ENCODE measurements around the gene PPFIA1.

Gene PPFIA1

DNA sequence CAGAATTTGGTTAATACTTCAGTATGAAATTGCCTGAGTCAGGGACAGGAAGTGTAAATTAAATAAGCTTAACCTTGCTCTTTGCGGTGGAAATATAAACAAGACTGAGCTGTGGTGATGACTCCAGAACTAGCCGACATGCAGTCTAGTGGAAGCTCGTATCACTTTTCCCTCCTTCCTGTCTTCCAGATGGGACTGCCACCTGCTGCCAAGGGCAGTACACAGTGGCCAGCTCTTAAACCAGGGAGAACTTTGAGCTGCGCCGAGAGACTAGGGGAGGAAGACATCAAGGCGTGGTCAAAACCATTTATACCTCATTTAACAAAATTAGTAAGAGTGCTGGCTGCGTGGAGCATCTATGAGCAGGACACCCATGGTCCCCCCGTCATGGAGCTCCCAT is 96.6 kb downstream of the PPFIA1 start:
- H4K91ac ChIP-seq (ENCODE audit: low read length): no peak overlapping the region
- H3K14ac ChIP-seq (ENCODE audit: low read length in 2 of 2): no peak overlapping the region
- H2BK5ac ChIP-seq (ENCODE audit: low read depth, low read length, poor library complexity, severe bottlenecking): no peak overlapping the region
- H2BK120ac ChIP-seq (ENCODE audit: low read depth, low read length): no peak overlapping the region
- no peak overlapping the region for H2AK5ac ChIP-seq (ENCODE audit: low read length, severe bottlenecking)
- DNase-seq: peak; percentile 77
- 62% methylated on average over 8 of the region's 8 CpGs for WGBS
- no peak overlapping the region for H3K27ac ChIP-seq (ENCODE audit: low read length, poor library complexity, severe bottlenecking)
- no peak overlapping the region for H3K9ac ChIP-seq (ENCODE audit: low read length)
- no peak overlapping the region for H2BK12ac ChIP-seq (ENCODE audit: low read length in 2 of 2)
- no peak overlapping the region for H3K4me2 ChIP-seq (ENCODE audit: low read length, poor library complexity, severe bottlenecking)
- no peaks in the 10 kb centered on the region for H3K27me3 ChIP-seq (ENCODE audit: control insufficient read depth in 1 of 2, insufficient read depth in 1 of 2, low read length in 2 of 2)
- H3K23ac ChIP-seq (ENCODE audit: low read length in 2 of 2): no peak overlapping the region
- H2BK15ac ChIP-seq (ENCODE audit: low read depth, poor library complexity, severe bottlenecking): no peak overlapping the region
- no peak overlapping the region for H4K8ac ChIP-seq (ENCODE audit: low read length)
- H3K36me3 ChIP-seq (ENCODE audit: control insufficient read depth in 1 of 2, insufficient read depth in 2 of 2, low read depth in 1 of 2, low read length in 2 of 2): peaks cover 28 to 69% of the 10 kb centered on the region in 2 experiments
- H3K4me3 ChIP-seq (ENCODE audit: insufficient read depth in 1 of 2, low read depth in 1 of 2, low read length in 2 of 2): no peak overlapping the region
- no peak overlapping the region for H3K4ac ChIP-seq (ENCODE audit: low read depth in 1 of 2, low read length in 2 of 2)
- H3K4me1 ChIP-seq (ENCODE audit: control insufficient read depth, insufficient read depth, low read depth, low read length): peaks cover 7% of the 10 kb centered on the region
- no peak overlapping the region for H2AFZ ChIP-seq (ENCODE audit: low read depth, low read length)
- H3K18ac ChIP-seq (ENCODE audit: low read depth in 1 of 2, low read length in 2 of 2): no peak overlapping the region
- H3K79me1 ChIP-seq (replicated peaks; ENCODE audit: low read length, poor library complexity, severe bottlenecking): peaks cover 25% of the 10 kb centered on the region
- H3K9me3 ChIP-seq (ENCODE audit: control insufficient read depth, low read length): no peaks in the 10 kb centered on the region

DNA sequence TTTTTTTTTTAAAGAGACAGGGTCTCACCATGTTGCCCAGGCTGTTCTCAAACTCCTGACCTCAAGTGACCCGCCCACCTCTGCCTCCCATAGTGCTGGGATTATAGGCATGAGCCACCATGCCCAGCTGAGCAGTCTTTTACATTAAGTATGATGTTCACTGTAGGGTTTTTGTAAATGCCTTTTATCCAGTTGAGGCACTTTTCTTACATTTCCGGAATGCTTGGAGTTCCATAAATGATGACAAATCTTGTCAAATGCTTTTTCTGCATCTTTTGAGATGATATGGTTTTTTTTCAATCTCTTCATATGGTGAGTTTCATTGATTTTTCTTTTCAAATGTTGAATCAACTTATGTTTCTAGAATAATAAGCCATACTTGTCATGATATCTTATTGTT is 98.5 kb downstream of the PPFIA1 start:
- Histone ChIP-seq H3K18ac (ENCODE audit: low read depth in 1 of 2, low read length in 2 of 2) (no peak overlapping the region), H3K4me3 (ENCODE audit: insufficient read depth in 1 of 2, low read depth in 1 of 2, low read length in 2 of 2) (no peak overlapping the region), H3K27me3 (ENCODE audit: control insufficient read depth in 1 of 2, insufficient read depth in 1 of 2, low read length in 2 of 2) (no peaks in the 10 kb centered on the region), H2BK5ac (ENCODE audit: low read depth, low read length, poor library complexity, severe bottlenecking) (no peak overlapping the region), H3K4ac (ENCODE audit: low read depth in 1 of 2, low read length in 2 of 2) (no peak overlapping the region), H3K14ac (ENCODE audit: low read length in 2 of 2) (no peak overlapping the region), H3K9ac (ENCODE audit: low read length) (no peak overlapping the region), H3K4me2 (ENCODE audit: low read length, poor library complexity, severe bottlenecking) (no peak overlapping the region), H2BK120ac (ENCODE audit: low read depth, low read length) (no peak overlapping the region), H3K23ac (ENCODE audit: low read length in 2 of 2) (no peak overlapping the region), H2AFZ (ENCODE audit: low read depth, low read length) (no peak overlapping the region), H4K91ac (ENCODE audit: low read length) (no peak overlapping the region), H3K79me1 (replicated peaks; ENCODE audit: low read length, poor library complexity, severe bottlenecking) (peaks cover 28% of the 10 kb centered on the region), H3K9me3 (ENCODE audit: control insufficient read depth, low read length) (no peaks in the 10 kb centered on the region), H2BK12ac (ENCODE audit: low read length in 2 of 2) (no peak overlapping the region), H2BK15ac (ENCODE audit: low read depth, poor library complexity, severe bottlenecking) (no peak overlapping the region), H4K8ac (ENCODE audit: low read length) (no peak overlapping the region), H2AK5ac (ENCODE audit: low read length, severe bottlenecking) (no peak overlapping the region), H3K36me3 (ENCODE audit: control insufficient read depth in 1 of 2, insufficient read depth in 2 of 2, low read depth in 1 of 2, low read length in 2 of 2) (peaks cover 29 to 69% of the 10 kb centered on the region in 2 experiments), H3K4me1 (ENCODE audit: control insufficient read depth, insufficient read depth, low read depth, low read length) (peaks cover 7% of the 10 kb centered on the region), H3K27ac (ENCODE audit: low read length, poor library complexity, severe bottlenecking) (no peak overlapping the region)
- WGBS: 92% methylated on average over 2 of the region's 2 CpGs
- DNase-seq: no peak

DNA sequence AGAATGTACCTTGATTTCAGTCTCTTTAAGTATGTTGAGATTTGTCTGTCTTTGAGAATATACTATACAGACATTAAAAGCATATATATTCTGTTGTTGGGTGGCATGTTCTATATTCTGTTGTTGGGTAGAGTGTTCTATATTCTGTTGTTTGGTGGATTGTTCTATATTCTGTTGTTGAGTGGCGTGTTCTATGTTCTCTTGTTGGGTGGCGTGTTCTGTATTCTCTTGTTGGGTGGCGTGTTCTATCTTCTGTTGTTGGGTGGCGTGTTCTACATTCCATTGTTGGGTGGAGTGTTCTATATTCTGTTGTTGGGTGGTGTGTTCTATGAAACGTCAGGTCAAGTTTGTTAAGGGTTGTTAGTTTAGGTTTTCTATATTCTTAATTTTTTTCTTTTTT is 100.8 kb downstream of the PPFIA1 start:
- H3K18ac ChIP-seq (ENCODE audit: low read depth in 1 of 2, low read length in 2 of 2): no peak overlapping the region
- no peaks in the 10 kb centered on the region for H3K27me3 ChIP-seq (ENCODE audit: control insufficient read depth in 1 of 2, insufficient read depth in 1 of 2, low read length in 2 of 2)
- no peak overlapping the region for H2BK120ac ChIP-seq (ENCODE audit: low read depth, low read length)
- peaks cover 33 to 70% of the 10 kb centered on the region in 2 experiments for H3K36me3 ChIP-seq (ENCODE audit: control insufficient read depth in 1 of 2, insufficient read depth in 2 of 2, low read depth in 1 of 2, low read length in 2 of 2)
- H3K9ac ChIP-seq (ENCODE audit: low read length): no peak overlapping the region
- no peak for DNase-seq
- no peak overlapping the region for H3K4ac ChIP-seq (ENCODE audit: low read depth in 1 of 2, low read length in 2 of 2)
- no peak overlapping the region for H2BK15ac ChIP-seq (ENCODE audit: low read depth, poor library complexity, severe bottlenecking)
- no peak overlapping the region for H2AFZ ChIP-seq (ENCODE audit: low read depth, low read length)
- 76% methylated on average over 5 of the region's 5 CpGs for WGBS
- H3K23ac ChIP-seq (ENCODE audit: low read length in 2 of 2): no peak overlapping the region
- no peak overlapping the region for H3K14ac ChIP-seq (ENCODE audit: low read length in 2 of 2)
- no peak overlapping the region for H2BK5ac ChIP-seq (ENCODE audit: low read depth, low read length, poor library complexity, severe bottlenecking)
- H3K4me3 ChIP-seq (ENCODE audit: insufficient read depth in 1 of 2, low read depth in 1 of 2, low read length in 2 of 2): no peak overlapping the region
- H2AK5ac ChIP-seq (ENCODE audit: low read length, severe bottlenecking): no peak overlapping the region
- no peak overlapping the region for H4K8ac ChIP-seq (ENCODE audit: low read length)
- no peak overlapping the region for H3K4me2 ChIP-seq (ENCODE audit: low read length, poor library complexity, severe bottlenecking)
- no peak overlapping the region for H4K91ac ChIP-seq (ENCODE audit: low read length)
- H3K4me1 ChIP-seq (ENCODE audit: control insufficient read depth, insufficient read depth, low read depth, low read length): peaks cover 4% of the 10 kb centered on the region
- peaks cover 23% of the 10 kb centered on the region for H3K79me1 ChIP-seq (replicated peaks; ENCODE audit: low read length, poor library complexity, severe bottlenecking)
- H3K9me3 ChIP-seq (ENCODE audit: control insufficient read depth, low read length): no peaks in the 10 kb centered on the region
- H3K27ac ChIP-seq (ENCODE audit: low read length, poor library complexity, severe bottlenecking): no peak overlapping the region
- H2BK12ac ChIP-seq (ENCODE audit: low read length in 2 of 2): no peak overlapping the region

DNA sequence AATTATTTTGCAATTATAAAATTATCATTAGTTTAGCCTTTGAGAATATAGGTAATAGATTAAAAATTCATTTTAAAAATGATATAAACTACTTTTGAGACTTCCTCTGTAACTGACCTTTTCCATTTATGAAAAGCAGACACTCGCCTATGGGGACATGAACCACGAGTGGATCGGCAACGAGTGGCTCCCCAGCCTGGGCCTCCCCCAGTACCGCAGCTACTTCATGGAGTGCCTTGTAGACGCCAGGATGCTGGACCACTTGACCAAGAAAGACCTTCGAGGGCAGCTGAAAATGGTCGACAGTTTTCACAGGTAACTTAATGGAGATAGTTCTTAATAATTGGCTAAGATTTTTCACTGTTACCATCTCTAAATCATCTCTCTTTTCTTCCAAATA is 101.6 kb downstream of the PPFIA1 start:
- no peak overlapping the region for H2AFZ ChIP-seq (ENCODE audit: low read depth, low read length)
- no peak overlapping the region for H3K14ac ChIP-seq (ENCODE audit: low read length in 2 of 2)
- peaks cover 33 to 70% of the 10 kb centered on the region in 2 experiments for H3K36me3 ChIP-seq (ENCODE audit: control insufficient read depth in 1 of 2, insufficient read depth in 2 of 2, low read depth in 1 of 2, low read length in 2 of 2)
- WGBS: 97% methylated on average over 6 of the region's 8 CpGs
- no peak overlapping the region for H2BK15ac ChIP-seq (ENCODE audit: low read depth, poor library complexity, severe bottlenecking)
- no peak overlapping the region for H3K27ac ChIP-seq (ENCODE audit: low read length, poor library complexity, severe bottlenecking)
- H4K91ac ChIP-seq (ENCODE audit: low read length): no peak overlapping the region
- H3K4ac ChIP-seq (ENCODE audit: low read depth in 1 of 2, low read length in 2 of 2): no peak overlapping the region
- H2AK5ac ChIP-seq (ENCODE audit: low read length, severe bottlenecking): no peak overlapping the region
- peaks cover 2% of the 10 kb centered on the region for H3K4me1 ChIP-seq (ENCODE audit: control insufficient read depth, insufficient read depth, low read depth, low read length)
- no peak overlapping the region for H4K8ac ChIP-seq (ENCODE audit: low read length)
- no peak overlapping the region for H3K4me2 ChIP-seq (ENCODE audit: low read length, poor library complexity, severe bottlenecking)
- no peak overlapping the region for H3K23ac ChIP-seq (ENCODE audit: low read length in 2 of 2)
- H2BK5ac ChIP-seq (ENCODE audit: low read depth, low read length, poor library complexity, severe bottlenecking): no peak overlapping the region
- H3K27me3 ChIP-seq (ENCODE audit: control insufficient read depth in 1 of 2, insufficient read depth in 1 of 2, low read length in 2 of 2): no peaks in the 10 kb centered on the region
- no peak for DNase-seq
- H3K4me3 ChIP-seq (ENCODE audit: insufficient read depth in 1 of 2, low read depth in 1 of 2, low read length in 2 of 2): no peak overlapping the region
- H2BK12ac ChIP-seq (ENCODE audit: low read length in 2 of 2): no peak overlapping the region
- no peak overlapping the region for H3K18ac ChIP-seq (ENCODE audit: low read depth in 1 of 2, low read length in 2 of 2)
- H2BK120ac ChIP-seq (ENCODE audit: low read depth, low read length): no peak overlapping the region
- H3K9me3 ChIP-seq (ENCODE audit: control insufficient read depth, low read length): no peaks in the 10 kb centered on the region
- no peak overlapping the region for H3K9ac ChIP-seq (ENCODE audit: low read length)
- peaks cover 23% of the 10 kb centered on the region for H3K79me1 ChIP-seq (replicated peaks; ENCODE audit: low read length, poor library complexity, severe bottlenecking)

All from mesenchymal stem cell (in vitro differentiated cells and primary cell).